ENCODE measurements around the gene RPL41. TPM values are rescaled to one million over a fixed set of nuclear protein-coding genes. Genes with fewer than 3 reads are reported as not detected.

The RPL41 gene
- total RNA-seq, 1 experiment from 2014 or later = 3,551 TPM

GRCh38 chr12:56121204-56121870 is 4.9 kb downstream of the RPL41 start:
- intact Hi-C loops (cut with micrococcal nuclease) = no loop called here
- Histone ChIP-seq H3K4me1 (ENCODE audit: insufficient read depth, low read length) (peaks cover 28% of the 10 kb centered on the region), H3K9me2 (replicated peaks; ENCODE audit: low read length) (no peaks in the 10 kb centered on the region), H3K27me3 (ENCODE audit: low read length) (no peaks in the 10 kb centered on the region), H2AFZ (ENCODE audit: low read length) (no peak overlapping the region), H3K4me3 (ENCODE audit: low read length) (no peak overlapping the region), H4K20me1 (ENCODE audit: low read length) (no peaks in the 10 kb centered on the region), H3K36me3 (ENCODE audit: low read depth, low read length) (peaks cover 4% of the 10 kb centered on the region), H3F3A (ENCODE audit: low read length, unreplicated experiment) (peaks cover 8% of the 10 kb centered on the region), H3K79me2 (ENCODE audit: low read length) (peaks cover 32% of the 10 kb centered on the region), H3K9ac (ENCODE audit: low read length) (no peak overlapping the region), H3K9me3 (ENCODE audit: low read length) (no peaks in the 10 kb centered on the region), H3K4me2 (ENCODE audit: low read length) (no peak overlapping the region), H3K27ac (ENCODE audit: low read length) (no peak overlapping the region)
- ChIA-PET POLR2A (ENCODE audit: unreplicated experiment) (no interaction called here), CTCF (no interaction called here)
- TF ChIP-seq CTCF (conservative IDR thresholded peaks at IDR 0.05; ENCODE audit: low read depth, low read length) = no peak
- no peak for TF ChIP-seq EZH2phosphoT487 (IDR thresholded peaks at IDR 0.05; ENCODE audit: borderline replicate concordance, low read length)
- TF ChIP-seq EZH2 (IDR thresholded peaks at IDR 0.05; ENCODE audit: low read length, unreplicated experiment) = no peak
- no peak for ATAC-seq
- BruUV-seq (replicated peaks) = no TSS peak
- no peak for DNase-seq

DNA sequence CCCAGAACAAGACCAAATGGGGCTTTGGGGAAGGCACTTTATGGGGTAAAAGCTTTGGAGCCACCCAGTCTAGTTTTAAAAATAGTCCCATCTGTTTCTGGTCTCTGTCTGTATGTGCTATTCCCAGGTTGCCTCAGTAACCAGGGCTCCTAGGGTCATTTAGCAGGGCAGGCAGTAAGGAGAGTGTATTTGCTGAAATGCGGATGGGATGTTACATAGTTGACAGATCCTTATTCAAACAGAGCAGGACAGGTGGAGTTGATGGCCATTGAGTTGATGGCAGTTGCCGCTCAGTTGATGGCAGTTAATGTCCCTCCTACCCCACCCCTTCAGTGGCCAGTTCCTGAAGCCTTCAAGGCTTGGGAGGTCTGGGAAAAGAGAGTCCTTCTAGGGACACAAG is 6.2 kb downstream of the RPL41 start:
- no TSS peak for BruUV-seq (replicated peaks)
- Histone ChIP-seq H4K20me1 (ENCODE audit: low read length) (no peaks in the 10 kb centered on the region), H2AFZ (ENCODE audit: low read length) (no peak overlapping the region), H3K4me1 (ENCODE audit: insufficient read depth, low read length) (peaks cover 41% of the 10 kb centered on the region), H3K79me2 (ENCODE audit: low read length) (peaks cover 22% of the 10 kb centered on the region), H3K27me3 (ENCODE audit: low read length) (no peaks in the 10 kb centered on the region), H3K9ac (ENCODE audit: low read length) (no peak overlapping the region), H3K9me2 (replicated peaks; ENCODE audit: low read length) (no peaks in the 10 kb centered on the region), H3F3A (ENCODE audit: low read length, unreplicated experiment) (no peaks in the 10 kb centered on the region), H3K36me3 (ENCODE audit: low read depth, low read length) (no peaks in the 10 kb centered on the region; the same call in 1 of the 2 replicates), H3K9me3 (ENCODE audit: low read length) (no peaks in the 10 kb centered on the region), H3K4me2 (ENCODE audit: low read length) (no peak overlapping the region), H3K4me3 (ENCODE audit: low read length) (no peak overlapping the region), H3K27ac (ENCODE audit: low read length) (no peak overlapping the region)
- TF ChIP-seq EZH2phosphoT487 (IDR thresholded peaks at IDR 0.05; ENCODE audit: borderline replicate concordance, low read length) = no peak
- ChIA-PET POLR2A (ENCODE audit: unreplicated experiment) (no interaction called here), CTCF (interaction anchor here (0.5 kb wide), 1 partner anchor 68 kb away, joined by 4 read pairs; no protein-coding TSS in a partner anchor)
- ATAC-seq (no peak), DNase-seq (no peak)
- intact Hi-C loops (cut with micrococcal nuclease) = no loop called here

DNA sequence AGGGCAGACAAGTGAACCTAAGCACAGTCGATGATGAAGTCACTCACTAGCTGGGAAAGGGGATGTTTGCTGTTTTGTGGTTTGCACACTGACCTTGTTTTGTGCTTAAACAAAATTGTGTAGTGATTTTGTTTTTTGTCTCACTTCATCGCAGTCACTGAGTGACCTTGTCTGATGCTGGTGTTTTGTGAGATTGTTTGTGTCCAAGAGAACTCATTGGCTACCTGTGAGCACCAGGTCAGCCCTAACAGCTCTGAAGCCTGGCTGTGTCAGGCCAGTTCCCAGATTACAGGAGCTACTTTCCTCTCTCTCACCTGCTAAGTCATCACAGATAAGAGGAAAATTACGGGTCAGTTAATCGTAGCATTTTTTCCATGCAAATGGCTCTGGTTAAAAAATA is 7.7 kb downstream of the RPL41 start:
- H3K27me3 ChIP-seq (ENCODE audit: low read length) = no peaks in the 10 kb centered on the region
- POLR2A ChIA-PET (ENCODE audit: unreplicated experiment) = no interaction called here
- CTCF ChIA-PET = no interaction called here

More for the DNA sequence above, 7.7 kb downstream of the RPL41 start:
- Histone ChIP-seq H4K20me1 (ENCODE audit: low read length) (no peaks in the 10 kb centered on the region), H3K27ac (ENCODE audit: low read length) (no peak overlapping the region), H3K4me2 (ENCODE audit: low read length) (no peak overlapping the region), H3K4me1 (ENCODE audit: insufficient read depth, low read length) (peaks cover 36% of the 10 kb centered on the region), H3K9me3 (ENCODE audit: low read length) (no peaks in the 10 kb centered on the region), H3F3A (ENCODE audit: low read length, unreplicated experiment) (no peaks in the 10 kb centered on the region), H3K4me3 (ENCODE audit: low read length) (no peak overlapping the region), H3K9ac (ENCODE audit: low read length) (no peak overlapping the region), H3K36me3 (ENCODE audit: low read depth, low read length) (no peaks in the 10 kb centered on the region; the same call in 1 of the 2 replicates), H3K9me2 (replicated peaks; ENCODE audit: low read length) (no peaks in the 10 kb centered on the region), H3K79me2 (ENCODE audit: low read length) (peaks cover 24% of the 10 kb centered on the region), H2AFZ (ENCODE audit: low read length) (no peak overlapping the region)
- intact Hi-C loops (cut with micrococcal nuclease) = no loop called here
- TF ChIP-seq EZH2 (IDR thresholded peaks at IDR 0.05; ENCODE audit: low read length, unreplicated experiment) (no peak), EZH2phosphoT487 (IDR thresholded peaks at IDR 0.05; ENCODE audit: borderline replicate concordance, low read length) (no peak), CTCF (conservative IDR thresholded peaks at IDR 0.05; ENCODE audit: low read depth, low read length) (no peak)
- no TSS peak for BruUV-seq (replicated peaks)
- ATAC-seq = no peak
- no peak for DNase-seq
